ELR (cell line): ENCODE measurements around the gene SCLY.

Source experiments
- DNase-seq: peaks from one replicate; pipeline ENCODE4 v3.0.0-alpha.2; 2015; ENCODE audit warnings: low read depth

The SCLY gene

DNA sequence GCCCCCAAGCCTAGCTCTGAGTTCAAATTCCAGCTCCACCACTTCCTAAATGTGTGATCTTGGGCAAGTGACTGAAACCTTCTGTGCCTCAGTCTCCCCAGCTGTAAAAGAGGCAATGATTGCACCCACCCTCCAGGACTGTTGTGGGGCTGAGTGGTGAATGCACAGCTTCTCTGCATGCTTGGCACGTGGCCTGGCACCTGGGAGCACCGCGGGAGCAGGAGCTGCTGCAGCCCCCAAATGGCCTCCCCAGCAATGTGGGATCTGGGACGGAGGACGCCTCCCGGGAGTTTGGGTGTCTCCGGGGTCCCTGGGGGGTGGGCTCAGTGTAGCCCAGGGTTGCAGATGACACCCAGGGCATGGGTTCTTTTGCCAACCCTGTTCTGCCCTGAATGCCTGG, 79.2 kb downstream of the SCLY start:
- no peak for DNase-seq

DNA sequence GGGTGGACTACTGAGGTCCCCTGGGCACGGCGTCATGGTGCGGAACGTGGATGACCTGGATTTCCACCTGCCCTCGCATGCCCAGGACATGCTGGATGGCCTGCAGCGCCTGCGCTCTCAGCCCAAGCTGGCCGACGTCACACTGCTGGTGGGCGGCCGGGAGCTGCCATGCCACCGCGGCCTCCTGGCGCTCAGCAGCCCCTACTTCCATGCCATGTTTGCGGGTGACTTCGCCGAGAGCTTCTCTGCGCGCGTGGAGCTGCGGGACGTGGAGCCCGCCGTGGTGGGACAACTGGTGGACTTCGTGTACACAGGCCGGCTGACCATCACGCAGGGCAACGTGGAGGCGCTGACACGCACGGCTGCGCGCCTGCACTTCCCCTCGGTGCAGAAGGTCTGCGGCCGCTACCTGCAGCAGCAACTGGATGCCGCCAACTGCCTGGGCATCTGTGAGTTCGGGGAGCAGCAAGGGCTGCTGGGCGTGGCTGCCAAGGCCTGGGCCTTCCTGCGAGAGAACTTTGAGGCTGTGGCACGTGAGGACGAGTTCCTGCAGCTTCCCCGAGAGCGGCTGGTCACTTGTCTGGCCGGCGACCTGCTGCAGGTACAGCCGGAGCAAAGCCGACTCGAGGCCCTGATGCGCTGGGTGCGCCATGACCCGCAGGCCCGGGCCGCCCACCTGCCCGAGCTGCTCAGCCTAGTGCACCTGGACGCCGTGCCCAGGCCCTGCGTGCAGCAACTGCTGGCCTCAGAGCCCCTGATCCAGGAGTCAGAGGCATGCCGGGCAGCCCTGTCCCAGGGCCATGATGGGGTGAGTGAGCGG, 80.1 kb downstream of the SCLY start:
- DNase-seq: no peak

DNA sequence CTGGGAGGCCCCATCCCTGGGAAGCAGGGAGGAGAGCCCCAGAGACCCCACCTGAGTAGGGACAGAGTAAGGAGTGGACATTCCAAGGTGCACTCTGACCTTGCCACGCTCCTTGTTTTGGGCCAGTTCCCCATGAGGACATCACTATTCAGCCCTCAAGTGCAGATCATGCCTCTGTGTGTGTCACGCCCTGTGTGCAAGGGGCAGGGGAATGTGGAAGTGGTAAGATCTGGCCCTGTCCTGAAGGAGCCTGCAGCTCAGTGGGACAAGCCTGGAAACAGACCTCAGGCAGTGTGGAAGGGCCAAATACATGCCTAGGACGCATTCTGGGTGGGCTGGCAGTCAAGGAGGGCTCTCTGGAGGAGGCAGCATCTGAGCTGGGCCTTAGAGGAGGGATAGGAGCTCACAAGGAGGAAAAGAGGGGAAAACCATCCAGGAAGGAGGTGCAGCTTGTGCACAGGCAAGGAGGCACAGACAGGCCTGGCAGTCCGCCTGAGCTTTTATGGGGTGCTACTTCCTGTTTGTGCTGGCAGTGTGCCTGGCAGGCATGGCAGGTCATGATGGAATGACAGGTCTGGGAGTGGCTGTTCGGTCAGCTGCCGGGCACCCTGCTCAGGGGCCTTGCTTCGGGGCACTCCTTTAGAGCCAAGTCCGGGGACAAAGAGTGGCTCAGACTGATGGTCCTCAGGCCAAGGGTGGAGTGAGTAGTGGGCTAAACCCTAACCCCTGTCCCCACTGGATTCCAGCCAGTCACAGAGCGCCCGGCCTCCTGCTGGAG, 80.9 kb downstream of the SCLY start:
- DNase-seq: peak; percentile 58

DNA sequence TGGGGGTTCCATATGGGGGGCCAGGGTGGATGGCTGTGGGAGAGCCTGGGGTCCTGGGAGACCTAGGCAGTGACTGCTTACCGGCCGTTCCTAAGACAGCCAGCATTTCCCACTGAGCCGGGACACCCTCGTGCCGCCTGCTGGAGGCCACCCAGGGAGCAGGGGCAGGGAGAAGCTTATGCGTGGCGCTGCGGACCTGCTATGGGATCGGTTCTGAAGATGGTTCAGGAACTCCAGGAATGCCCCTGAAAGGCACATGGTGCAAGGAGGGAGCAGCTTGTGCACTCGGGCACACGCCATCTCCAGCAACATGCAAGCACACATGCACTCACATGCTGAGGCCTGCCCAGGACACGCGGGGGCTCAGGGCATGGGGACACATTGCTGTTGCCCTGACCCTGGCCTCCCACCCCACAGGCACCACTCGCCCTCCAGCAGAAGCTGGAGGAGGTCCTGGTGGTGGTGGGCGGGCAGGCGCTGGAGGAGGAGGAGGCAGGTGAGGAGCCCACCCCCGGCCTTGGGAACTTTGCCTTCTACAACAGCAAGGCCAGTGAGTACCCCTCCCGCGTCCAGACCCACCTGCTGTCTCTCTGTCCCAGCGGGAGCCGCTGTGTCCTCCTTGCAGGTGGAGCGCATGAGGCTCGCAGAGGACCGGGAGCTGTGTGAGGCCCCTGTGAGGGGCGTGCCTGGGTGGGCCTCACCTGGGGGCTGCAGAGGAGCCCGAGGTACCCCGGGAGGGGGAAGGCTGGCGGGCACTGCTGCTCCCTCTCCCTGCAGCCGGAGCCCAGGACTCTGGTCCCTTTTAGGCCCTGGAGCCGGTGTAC, 81.8 kb downstream of the SCLY start:
- no peak for DNase-seq

DNA sequence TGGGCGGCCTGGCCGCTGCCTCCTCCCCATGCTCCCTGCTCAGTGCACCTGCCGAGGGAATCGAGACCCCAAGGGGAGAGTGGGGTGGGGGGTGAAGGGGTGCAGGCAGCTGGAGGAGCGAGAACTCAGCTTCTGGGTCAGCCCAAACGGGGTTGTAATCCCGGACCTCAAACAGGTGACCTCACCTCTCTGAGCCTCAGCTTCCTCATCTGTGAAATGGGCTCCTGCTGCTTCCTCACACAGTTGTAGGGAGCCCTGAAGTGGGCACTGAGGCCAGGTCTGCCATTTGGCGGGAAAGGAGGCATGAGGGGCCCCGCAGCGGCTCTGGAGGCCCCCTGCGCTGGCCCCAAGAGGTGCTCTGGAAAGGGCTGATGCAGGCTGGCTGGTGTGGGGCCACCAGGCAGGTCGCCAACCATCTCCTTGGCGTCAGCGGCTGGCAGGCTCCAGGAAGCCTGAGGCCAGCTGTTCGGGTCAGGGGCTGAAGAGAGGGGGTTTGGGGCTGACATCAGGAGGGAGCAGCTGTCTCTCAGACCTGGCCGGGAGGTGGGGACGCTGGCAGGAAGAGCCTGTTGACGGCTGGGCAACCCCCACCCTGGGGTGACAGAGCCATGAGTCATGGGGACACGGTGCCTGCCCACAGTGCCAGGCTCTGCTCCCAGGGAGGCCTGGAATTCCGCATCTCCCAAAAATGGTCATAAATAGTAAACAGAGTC, 82.6 kb downstream of the SCLY start:
- DNase-seq: peak; percentile 77

DNA sequence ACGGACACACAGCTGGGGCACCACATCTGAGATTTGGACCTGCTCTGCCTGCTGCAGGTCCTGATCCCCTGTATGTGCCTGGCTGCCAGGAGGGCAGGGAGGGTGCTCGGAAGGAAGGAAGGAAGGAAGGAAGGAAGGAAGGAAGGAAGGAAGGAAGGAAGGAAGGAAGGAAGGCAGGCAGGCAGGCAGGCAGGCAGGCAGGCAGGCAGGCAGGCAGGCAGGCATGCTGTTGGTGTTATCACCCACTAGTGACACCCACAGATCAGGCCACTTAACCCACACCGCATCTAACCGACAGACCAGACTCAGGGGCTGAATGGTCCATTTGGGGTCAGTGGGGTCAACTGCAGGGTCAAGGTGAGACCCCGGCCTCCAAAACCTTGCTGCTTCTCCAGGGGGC, 83.5 kb downstream of the SCLY start:
- DNase-seq: no peak

DNA sequence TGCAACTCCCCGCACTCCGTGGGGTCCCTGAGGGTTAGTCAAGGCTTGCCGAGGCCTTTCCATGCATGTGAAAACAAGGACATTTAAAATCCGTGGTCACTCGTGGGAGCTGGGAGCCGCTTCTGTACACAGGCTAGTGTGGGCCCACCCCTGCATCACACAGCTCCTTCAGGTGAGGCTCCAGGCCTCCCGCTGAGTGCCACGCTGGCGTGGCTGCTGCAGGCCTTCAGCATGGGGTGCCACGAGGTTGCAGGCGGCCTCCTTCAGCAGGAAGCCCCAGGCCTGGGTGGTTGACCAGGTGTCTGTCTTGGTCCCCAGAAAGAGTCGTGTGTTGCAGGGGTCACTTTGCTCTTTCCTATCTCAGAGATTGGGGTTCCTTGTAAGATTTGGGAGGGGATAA, 84.2 kb downstream of the SCLY start:
- DNase-seq: no peak

DNA sequence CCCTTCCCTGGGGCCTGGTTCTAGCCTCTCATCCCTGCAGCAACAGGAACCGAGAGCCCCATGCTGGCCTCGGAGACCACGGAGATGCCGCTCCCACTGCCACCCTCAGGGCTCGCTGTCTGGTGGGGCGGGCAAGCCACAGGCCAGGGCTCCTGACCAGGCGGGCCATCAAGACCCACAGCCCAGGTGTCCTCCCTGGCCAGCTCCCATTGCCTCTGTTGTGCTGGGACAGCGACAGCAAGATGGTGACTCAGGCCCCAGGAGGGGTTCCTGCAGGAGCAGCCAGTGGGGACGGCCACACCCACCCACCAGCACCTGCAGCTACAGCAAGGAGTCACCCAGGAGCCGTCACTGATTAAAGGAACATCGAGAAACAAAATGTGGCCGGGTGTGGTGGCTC, 85.0 kb downstream of the SCLY start:
- DNase-seq: no peak

DNA sequence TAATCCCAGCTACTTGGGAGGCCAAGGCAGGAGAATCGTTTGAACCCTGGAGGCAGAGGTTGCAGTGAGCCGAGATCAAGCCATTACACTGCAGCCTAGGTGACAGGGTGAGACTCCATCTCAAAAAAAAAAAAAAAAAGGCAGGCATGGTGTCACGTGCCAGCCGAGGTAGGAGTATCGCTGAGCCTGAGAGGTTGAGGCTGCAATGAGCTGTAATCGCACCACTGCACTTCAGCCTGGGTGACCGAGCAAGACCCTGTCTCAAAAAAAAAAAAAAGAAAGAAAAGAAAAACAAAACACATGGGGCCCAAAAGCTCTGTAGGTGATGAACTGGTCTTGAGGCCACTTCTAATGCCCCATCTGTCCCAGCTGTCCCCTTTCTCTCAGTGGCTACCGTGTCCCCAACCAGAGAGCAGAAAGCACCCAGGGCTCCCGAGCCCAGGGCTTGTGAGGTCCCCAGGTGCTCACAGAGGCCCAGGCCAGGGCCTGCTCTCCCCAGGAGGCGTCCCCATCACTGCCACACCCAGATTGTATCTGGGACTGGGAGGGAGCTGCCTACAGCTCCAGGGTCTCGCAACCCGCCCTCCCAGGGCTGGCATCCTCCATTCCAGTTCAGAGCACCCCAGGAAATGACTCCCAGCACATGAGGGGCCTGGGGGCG, 86.2 kb downstream of the SCLY start:
- no peak for DNase-seq

DNA sequence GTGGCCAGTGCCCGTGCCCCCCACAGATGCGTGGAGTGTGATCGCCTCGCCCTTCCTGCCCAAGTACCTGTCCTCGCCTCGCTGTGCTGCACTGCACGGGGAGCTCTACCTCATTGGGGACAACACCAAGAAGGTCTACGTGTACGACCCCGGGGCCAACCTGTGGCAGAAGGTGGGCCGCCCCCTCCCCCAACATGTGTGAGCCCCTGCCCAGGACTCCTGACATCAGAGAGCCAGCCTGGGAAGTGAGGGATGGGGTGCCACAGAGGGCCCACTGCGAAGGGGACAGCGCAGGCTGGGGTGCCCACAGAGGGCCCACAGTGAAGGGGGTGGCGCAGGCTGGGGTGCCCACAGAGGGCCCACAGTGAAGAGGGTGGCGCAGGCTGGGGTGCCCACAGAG, 88.2 kb downstream of the SCLY start:
- DNase-seq: no peak
